HL-60 (cell line): Measurements from ENCODE around the gene NT5DC2.

Source experiments
- GABPA ChIP-seq: IDR thresholded peaks from 2 replicates; pipeline ENCODE4 v1.6.1; 2012; ENCODE audit warnings: low read depth
- POLR2AphosphoS5 ChIP-seq: IDR thresholded peaks from 2 replicates; pipeline ENCODE4 v1.6.1; 2012; ENCODE audit warnings: low read depth
- SPI1 ChIP-seq: IDR thresholded peaks from 2 replicates; pipeline ENCODE4 v1.6.1; 2012; ENCODE audit warnings: low read depth, mild to moderate bottlenecking, borderline replicate concordance
- TF ChIP-seq, protein P1 (sequence below): IDR thresholded peaks from one replicate; pipeline ENCODE4 v1.5.1; 2011; ENCODE audit warnings: low read length, control low read depth, inconsistent platforms; ENCODE audit not compliant: insufficient read depth
- TF ChIP-seq, protein P2 (sequence below): IDR thresholded peaks from 2 replicates; pipeline ENCODE4 v1.6.1; 2012; ENCODE audit warnings: low read depth; ENCODE audit not compliant: insufficient replicate concordance

DNA sequence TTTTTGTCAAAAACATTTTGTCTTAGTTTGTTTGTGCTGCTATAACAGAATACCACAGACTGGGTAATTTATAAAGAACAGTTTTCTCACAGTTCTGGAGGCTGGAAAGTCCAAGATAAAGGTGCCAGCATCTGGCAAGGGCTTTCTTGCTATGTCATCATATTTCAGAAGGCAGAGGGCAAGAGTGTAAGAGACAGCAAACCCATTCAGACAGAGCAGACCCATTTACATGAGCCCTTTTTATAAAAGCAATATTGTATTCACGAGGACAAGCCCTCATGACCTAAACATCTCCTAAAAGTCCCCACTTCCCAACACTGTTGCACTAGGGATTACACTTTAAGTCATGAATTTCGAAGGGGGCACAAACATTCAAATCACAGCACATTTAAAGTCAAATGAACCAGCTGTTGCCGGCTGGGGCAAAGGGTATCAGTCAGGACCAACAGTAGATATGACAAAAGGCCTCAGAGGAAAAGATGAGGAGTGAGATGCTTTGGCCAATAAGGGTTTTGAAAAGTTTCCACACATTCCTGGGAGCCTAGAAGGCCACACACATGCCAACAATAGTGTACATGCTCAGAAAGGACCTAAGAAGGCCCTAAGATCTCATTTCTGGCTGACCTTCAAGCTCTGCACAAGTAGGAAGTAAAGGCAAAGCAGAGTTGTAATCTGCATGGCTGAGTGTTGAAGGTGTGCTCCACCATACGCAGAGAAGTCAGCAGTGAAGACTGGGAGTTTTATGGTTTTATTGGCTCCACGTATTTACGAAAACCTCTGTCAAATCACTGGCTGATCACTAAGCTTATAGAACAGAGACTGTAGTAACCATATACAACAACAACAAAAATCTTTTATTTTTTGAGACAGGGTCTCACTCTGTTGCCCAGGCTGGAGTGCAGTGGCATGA is 40.7 kb upstream of the NT5DC2 start:
- TF ChIP-seq, protein P1, sequence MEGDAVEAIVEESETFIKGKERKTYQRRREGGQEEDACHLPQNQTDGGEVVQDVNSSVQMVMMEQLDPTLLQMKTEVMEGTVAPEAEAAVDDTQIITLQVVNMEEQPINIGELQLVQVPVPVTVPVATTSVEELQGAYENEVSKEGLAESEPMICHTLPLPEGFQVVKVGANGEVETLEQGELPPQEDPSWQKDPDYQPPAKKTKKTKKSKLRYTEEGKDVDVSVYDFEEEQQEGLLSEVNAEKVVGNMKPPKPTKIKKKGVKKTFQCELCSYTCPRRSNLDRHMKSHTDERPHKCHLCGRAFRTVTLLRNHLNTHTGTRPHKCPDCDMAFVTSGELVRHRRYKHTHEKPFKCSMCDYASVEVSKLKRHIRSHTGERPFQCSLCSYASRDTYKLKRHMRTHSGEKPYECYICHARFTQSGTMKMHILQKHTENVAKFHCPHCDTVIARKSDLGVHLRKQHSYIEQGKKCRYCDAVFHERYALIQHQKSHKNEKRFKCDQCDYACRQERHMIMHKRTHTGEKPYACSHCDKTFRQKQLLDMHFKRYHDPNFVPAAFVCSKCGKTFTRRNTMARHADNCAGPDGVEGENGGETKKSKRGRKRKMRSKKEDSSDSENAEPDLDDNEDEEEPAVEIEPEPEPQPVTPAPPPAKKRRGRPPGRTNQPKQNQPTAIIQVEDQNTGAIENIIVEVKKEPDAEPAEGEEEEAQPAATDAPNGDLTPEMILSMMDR = no peak
- TF ChIP-seq, protein P2, sequence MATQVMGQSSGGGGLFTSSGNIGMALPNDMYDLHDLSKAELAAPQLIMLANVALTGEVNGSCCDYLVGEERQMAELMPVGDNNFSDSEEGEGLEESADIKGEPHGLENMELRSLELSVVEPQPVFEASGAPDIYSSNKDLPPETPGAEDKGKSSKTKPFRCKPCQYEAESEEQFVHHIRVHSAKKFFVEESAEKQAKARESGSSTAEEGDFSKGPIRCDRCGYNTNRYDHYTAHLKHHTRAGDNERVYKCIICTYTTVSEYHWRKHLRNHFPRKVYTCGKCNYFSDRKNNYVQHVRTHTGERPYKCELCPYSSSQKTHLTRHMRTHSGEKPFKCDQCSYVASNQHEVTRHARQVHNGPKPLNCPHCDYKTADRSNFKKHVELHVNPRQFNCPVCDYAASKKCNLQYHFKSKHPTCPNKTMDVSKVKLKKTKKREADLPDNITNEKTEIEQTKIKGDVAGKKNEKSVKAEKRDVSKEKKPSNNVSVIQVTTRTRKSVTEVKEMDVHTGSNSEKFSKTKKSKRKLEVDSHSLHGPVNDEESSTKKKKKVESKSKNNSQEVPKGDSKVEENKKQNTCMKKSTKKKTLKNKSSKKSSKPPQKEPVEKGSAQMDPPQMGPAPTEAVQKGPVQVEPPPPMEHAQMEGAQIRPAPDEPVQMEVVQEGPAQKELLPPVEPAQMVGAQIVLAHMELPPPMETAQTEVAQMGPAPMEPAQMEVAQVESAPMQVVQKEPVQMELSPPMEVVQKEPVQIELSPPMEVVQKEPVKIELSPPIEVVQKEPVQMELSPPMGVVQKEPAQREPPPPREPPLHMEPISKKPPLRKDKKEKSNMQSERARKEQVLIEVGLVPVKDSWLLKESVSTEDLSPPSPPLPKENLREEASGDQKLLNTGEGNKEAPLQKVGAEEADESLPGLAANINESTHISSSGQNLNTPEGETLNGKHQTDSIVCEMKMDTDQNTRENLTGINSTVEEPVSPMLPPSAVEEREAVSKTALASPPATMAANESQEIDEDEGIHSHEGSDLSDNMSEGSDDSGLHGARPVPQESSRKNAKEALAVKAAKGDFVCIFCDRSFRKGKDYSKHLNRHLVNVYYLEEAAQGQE = no peak
- TF ChIP-seq POLR2AphosphoS5 (no peak), SPI1 (no peak), GABPA (no peak)
